ENCODE data around the gene SFXN3. TPM values are rescaled to one million over a fixed set of nuclear protein-coding genes. Genes with fewer than 3 reads are reported as not detected.

SFXN3 gene
- total RNA-seq, 1 donor from 2014 or later = 17.1 TPM

- Mint-ChIP-seq H3K27ac (no peak overlapping the region), H3K4me1 (peaks cover 31% of the 10 kb centered on the region), H3K9me3 (no peaks in the 10 kb centered on the region), H3K36me3 (no peaks in the 10 kb centered on the region), H3K27me3 (ENCODE audit: low read depth) (peaks cover 12% of the 10 kb centered on the region), H3K4me3 (no peak overlapping the region)
- no peak for DNase-seq (ENCODE audit: low spot score in 2 of 2, unreplicated experiment in 2 of 2)
- no peak for TF ChIP-seq CTCF (IDR thresholded peaks at IDR 0.05; ENCODE audit: unreplicated experiment)
Observed at GRCh38 chr10:101028446-101029337, 2.3 kb upstream of the SFXN3 start.

- Mint-ChIP-seq H3K9me3 (no peaks in the 10 kb centered on the region), H3K27ac (no peak overlapping the region), H3K36me3 (no peaks in the 10 kb centered on the region), H3K4me3 (no peak overlapping the region), H3K27me3 (ENCODE audit: low read depth) (peaks cover 12% of the 10 kb centered on the region), H3K4me1 (peaks cover 34% of the 10 kb centered on the region)
- DNase-seq (ENCODE audit: low spot score in 2 of 2, unreplicated experiment in 2 of 2) = no peak
- no peak for TF ChIP-seq CTCF (IDR thresholded peaks at IDR 0.05; ENCODE audit: unreplicated experiment)
Observed at GRCh38 chr10:101029520-101030295, 1.3 kb upstream of the SFXN3 start.

GRCh38 chr10:101030496-101031127 lies 422 bp upstream of the SFXN3 start:
- Mint-ChIP-seq H3K9me3 (no peaks in the 10 kb centered on the region), H3K27me3 (ENCODE audit: low read depth) (peaks cover 12% of the 10 kb centered on the region), H3K4me1 (peaks cover 34% of the 10 kb centered on the region), H3K4me3 (peak overlapping the region; percentile 65), H3K36me3 (no peaks in the 10 kb centered on the region), H3K27ac (no peak overlapping the region)
- TF ChIP-seq CTCF (IDR thresholded peaks at IDR 0.05; ENCODE audit: unreplicated experiment) = no peak
- DNase-seq (ENCODE audit: low spot score in 2 of 2, unreplicated experiment in 2 of 2) = no peak

- TF ChIP-seq CTCF (IDR thresholded peaks at IDR 0.05; ENCODE audit: unreplicated experiment) = no peak
- peak overlapping the region; percentile 65 for H3K4me3 Mint-ChIP-seq
- H3K27ac Mint-ChIP-seq = peak overlapping the region; percentile 80
- no peaks in the 10 kb centered on the region for H3K9me3 Mint-ChIP-seq
- peaks cover 30% of the 10 kb centered on the region for H3K4me1 Mint-ChIP-seq
- no peaks in the 10 kb centered on the region for H3K36me3 Mint-ChIP-seq
- peak in 1 of 2 experiments; percentile 70 for DNase-seq (ENCODE audit: low spot score in 2 of 2, unreplicated experiment in 2 of 2)
- H3K27me3 Mint-ChIP-seq (ENCODE audit: low read depth) = peaks cover 12% of the 10 kb centered on the region
Observed at GRCh38 chr10:101031796-101032636, 982 bp downstream of the SFXN3 start.
